GM23338 (cell line): Measurements from ENCODE around the gene DTNBP1. TPM values are rescaled to one million over a fixed set of nuclear protein-coding genes. Genes with fewer than 3 reads are reported as not detected.

Experiments used
- ATAC-seq: fragments of 200-7000 bp; cut with Tn5 transposase; 3 replicates; pipeline ENCODE4 v1.9.1; 2020
- DNase-seq: peaks from one replicate; pipeline ENCODE4 v3.0.0-alpha.2; 2015; ENCODE audit warnings: low spot score
- H2AFZ ChIP-seq: fragments of 200-600 bp; sonication (generic); 2 replicates; pipeline ENCODE4 v1.8.0; 2016; ENCODE audit warnings: antibody characterized with exemption, mild to moderate bottlenecking, moderate library complexity
- H3F3A ChIP-seq: fragments of 200-600 bp; sonication (generic); replicated peaks from 2 replicates; pipeline ENCODE4 v1.8.0; 2017; ENCODE audit warnings: antibody characterized with exemption, mixed run types, low read depth
- H3K27ac ChIP-seq: fragments of 200-600 bp; sonication (generic); 2 replicates; pipeline ENCODE4 v1.6.1; 2016; ENCODE audit warnings: low read depth
- H3K27me3 ChIP-seq: fragments of 200-600 bp; sonication (generic); 2 replicates; pipeline ENCODE4 v1.8.0; 2016; ENCODE audit warnings: mild to moderate bottlenecking, mixed run types, moderate library complexity; ENCODE audit not compliant: insufficient read depth
- H3K36me3 ChIP-seq: fragments of 200-600 bp; sonication (generic); 2 replicates; pipeline ENCODE4 v1.8.0; 2016; ENCODE audit warnings: mild to moderate bottlenecking; ENCODE audit not compliant: insufficient read depth
- H3K4me1 ChIP-seq: fragments of 200-600 bp; sonication (generic); 2 replicates; pipeline ENCODE4 v1.8.0; 2016; ENCODE audit warnings: mild to moderate bottlenecking, moderate library complexity; ENCODE audit not compliant: insufficient read depth
- H3K4me2 ChIP-seq: fragments of 200-600 bp; sonication (generic); 2 replicates; pipeline ENCODE4 v1.7.1; 2017; ENCODE audit warnings: mixed run types
- H3K4me3 ChIP-seq: fragments of 200-600 bp; sonication (generic); 2 replicates; pipeline ENCODE4 v1.6.1; 2016; ENCODE audit warnings: mixed run types
- H3K79me2 ChIP-seq: fragments of 200-600 bp; sonication (generic); replicated peaks from 2 replicates; pipeline ENCODE4 v1.8.0; 2017; ENCODE audit warnings: mild to moderate bottlenecking; ENCODE audit not compliant: insufficient read depth
- H3K9me2 ChIP-seq: fragments of 200-600 bp; sonication (generic); 2 replicates; pipeline ENCODE4 v1.8.0; 2017; ENCODE audit not compliant: insufficient read depth
- H4K20me1 ChIP-seq: fragments of 200-600 bp; sonication (generic); replicated peaks from 2 replicates; pipeline ENCODE4 v1.8.0; 2017; ENCODE audit warnings: mild to moderate bottlenecking; ENCODE audit not compliant: insufficient read depth
- H3K27ac Mint-ChIP-seq: 2 replicates; pipeline ENCODE4 v1.8.0; 2020; ENCODE audit warnings: inconsistent platforms, mild to moderate bottlenecking, moderate library complexity, mixed read lengths
- H3K27me3 Mint-ChIP-seq: 3 replicates; pipeline ENCODE4 v1.8.0; 2022; ENCODE audit warnings: low read depth, mild to moderate bottlenecking, moderate library complexity, mixed read lengths, inconsistent platforms; ENCODE audit not compliant: insufficient read depth, poor library complexity
- H3K36me3 Mint-ChIP-seq: 3 replicates; pipeline ENCODE4 v1.8.0; 2021; ENCODE audit warnings: low read depth, mild to moderate bottlenecking, inconsistent platforms, moderate library complexity, mixed read lengths
- H3K4me1 Mint-ChIP-seq: 3 replicates; pipeline ENCODE4 v1.8.0; 2020; ENCODE audit warnings: mild to moderate bottlenecking, inconsistent platforms, mixed read lengths
- H3K4me3 Mint-ChIP-seq: 3 replicates; pipeline ENCODE4 v1.8.0; 2021; ENCODE audit warnings: moderate library complexity, mild to moderate bottlenecking, inconsistent platforms, mixed read lengths
- H3K9me3 Mint-ChIP-seq: 3 replicates; pipeline ENCODE4 v1.8.0; 2020; ENCODE audit warnings: moderate library complexity, mild to moderate bottlenecking, inconsistent platforms, mixed read lengths
- CREB1 ChIP-seq: fragments of 250-450 bp; sonication (Bioruptor Pico); IDR thresholded peaks from 2 replicates; pipeline ENCODE4 v1.5.0; 2020; ENCODE audit warnings: low read depth, mild to moderate bottlenecking, moderate library complexity
- EZH2 ChIP-seq: fragments of 200-600 bp; sonication (generic); IDR thresholded peaks from one replicate; pipeline ENCODE4 v1.8.0; 2017; ENCODE audit warnings: antibody characterized with exemption, mild to moderate bottlenecking, low read depth; ENCODE audit not compliant: unreplicated experiment
- EZH2phosphoT487 ChIP-seq: fragments of 200-600 bp; sonication (generic); IDR thresholded peaks from one replicate; pipeline ENCODE4 v1.8.1; 2018; ENCODE audit warnings: antibody characterized with exemption; ENCODE audit not compliant: unreplicated experiment
- JUNB ChIP-seq: IDR thresholded peaks from one replicate; pipeline ENCODE4 v1.6.1; 2016; ENCODE audit warnings: antibody characterized with exemption; ENCODE audit not compliant: unreplicated experiment
- NANOG ChIP-seq: IDR thresholded peaks from 2 replicates; pipeline ENCODE4 v1.6.1; 2016; ENCODE audit warnings: antibody characterized with exemption, borderline replicate concordance
- POLR2AphosphoS5 ChIP-seq: IDR thresholded peaks from 2 replicates; pipeline ENCODE4 v1.6.1; 2016; ENCODE audit warnings: antibody characterized with exemption, low read depth
- STAT1 ChIP-seq: IDR thresholded peaks from one replicate; pipeline ENCODE4 v1.6.1; 2016; ENCODE audit warnings: antibody characterized with exemption; ENCODE audit not compliant: unreplicated experiment
- ZNF114 ChIP-seq: fragments of 250-450 bp; sonication (Bioruptor Pico); IDR thresholded peaks from 2 replicates; pipeline ENCODE4 v1.5.0; 2020; ENCODE audit warnings: mild to moderate bottlenecking, moderate library complexity
- ZNF331 ChIP-seq: fragments of 250-450 bp; sonication (Bioruptor Pico); IDR thresholded peaks from 2 replicates; pipeline ENCODE4 v1.5.0; 2020; ENCODE audit warnings: low read depth, mild to moderate bottlenecking, moderate library complexity
- ZNF462 ChIP-seq: fragments of 250-450 bp; sonication (Bioruptor Pico); IDR thresholded peaks from 2 replicates; pipeline ENCODE4 v1.5.0; 2020; ENCODE audit warnings: mild to moderate bottlenecking, moderate library complexity
- polyA plus RNA-seq: library from polyadenylated mRNA; unstranded; fragments of >200 nt; fragmentation: Nextera tagmentation; extraction: Ambion mirVana; gene quantifications from 2 replicates; pipeline ENCODE4 v1.2.1, GENCODE V29; 2016
- total RNA-seq: library from RNA; depleted of rRNA; stranded (reverse); fragments of >200 nt; shearing (Covaris generic); gene quantifications from 2 replicates; pipeline ENCODE4 v1.2.3, GENCODE V29; 2014
- TF ChIP-seq, protein P1 (sequence below): IDR thresholded peaks from one replicate; pipeline ENCODE4 v1.6.1; 2018; ENCODE audit warnings: antibody characterized with exemption; ENCODE audit not compliant: unreplicated experiment
- TF ChIP-seq, protein P2 (sequence below), 2 experiments: fragments of 200-600 bp in 1 of 2; sonication (generic) in 1 of 2; conservative IDR thresholded peaks; 2 replicates each; pipeline versions ENCODE4 v1.5.1 to v1.6.1; 2016 to 2017; ENCODE audit warnings: antibody characterized with exemption in 2 of 2, low read depth in 2 of 2, mild to moderate bottlenecking in 2 of 2, moderate library complexity in 1 of 2
- TF ChIP-seq, protein P3 (sequence below): IDR thresholded peaks from 2 replicates; pipeline ENCODE4 v1.6.1; 2016; ENCODE audit warnings: antibody characterized with exemption

The DTNBP1 gene
- total and polyA plus RNA-seq, 2 experiments from 2014 or later = 12.1 to 20.1 TPM

DNA sequence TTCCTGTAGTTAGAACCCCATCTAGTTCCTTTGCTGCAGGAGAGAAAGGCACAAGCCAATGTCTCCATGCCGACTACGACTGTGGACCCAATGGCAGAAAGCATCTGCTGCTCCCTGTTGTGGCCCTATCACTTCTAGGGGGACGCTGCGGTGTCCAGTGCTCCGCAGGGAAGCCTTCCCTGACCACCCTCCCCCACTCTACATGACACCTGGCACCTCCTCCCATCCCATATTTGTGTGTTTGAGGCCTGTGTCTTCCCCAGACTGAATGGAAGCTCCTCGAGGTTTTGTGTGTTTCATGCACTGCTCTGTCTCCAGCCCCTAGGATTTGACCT, 159.5 kb downstream of the DTNBP1 start:
- Histone ChIP-seq H4K20me1 (peaks cover 72% of the 10 kb centered on the region), H3K4me1 (peaks cover 14% of the 10 kb centered on the region), H3F3A (peaks cover 51% of the 10 kb centered on the region), H3K4me2 (no peak overlapping the region), H3K27ac (peak overlapping the region; percentile 72; the same call in 1 of the 2 replicates), H3K9me2 (no peaks in the 10 kb centered on the region), H3K36me3 (peaks cover 66% of the 10 kb centered on the region), H3K27me3 (no peaks in the 10 kb centered on the region), H3K79me2 (peaks cover 99% of the 10 kb centered on the region), H3K4me3 (no peak overlapping the region), H2AFZ (no peak overlapping the region)
- H3K27me3 Mint-ChIP-seq = peaks cover 67% of the 10 kb centered on the region
- no peak overlapping the region for H3K4me3 Mint-ChIP-seq
- ATAC-seq (no peak), DNase-seq (no peak)
- H3K9me3 Mint-ChIP-seq = 0 out of 3 replicates have a peak, but pooled peaks cover 5% of the 10 kb centered on the region
- TF ChIP-seq POLR2AphosphoS5 (no peak), ZNF462 (no peak), NANOG (no peak), ZNF114 (CRISPR knock-in tag) (no peak), ZNF331 (no peak), STAT1 (no peak), CREB1 (CRISPR knock-in tag) (no peak), EZH2phosphoT487 (no peak), EZH2 (no peak), JUNB (no peak)
- TF ChIP-seq, protein P1, sequence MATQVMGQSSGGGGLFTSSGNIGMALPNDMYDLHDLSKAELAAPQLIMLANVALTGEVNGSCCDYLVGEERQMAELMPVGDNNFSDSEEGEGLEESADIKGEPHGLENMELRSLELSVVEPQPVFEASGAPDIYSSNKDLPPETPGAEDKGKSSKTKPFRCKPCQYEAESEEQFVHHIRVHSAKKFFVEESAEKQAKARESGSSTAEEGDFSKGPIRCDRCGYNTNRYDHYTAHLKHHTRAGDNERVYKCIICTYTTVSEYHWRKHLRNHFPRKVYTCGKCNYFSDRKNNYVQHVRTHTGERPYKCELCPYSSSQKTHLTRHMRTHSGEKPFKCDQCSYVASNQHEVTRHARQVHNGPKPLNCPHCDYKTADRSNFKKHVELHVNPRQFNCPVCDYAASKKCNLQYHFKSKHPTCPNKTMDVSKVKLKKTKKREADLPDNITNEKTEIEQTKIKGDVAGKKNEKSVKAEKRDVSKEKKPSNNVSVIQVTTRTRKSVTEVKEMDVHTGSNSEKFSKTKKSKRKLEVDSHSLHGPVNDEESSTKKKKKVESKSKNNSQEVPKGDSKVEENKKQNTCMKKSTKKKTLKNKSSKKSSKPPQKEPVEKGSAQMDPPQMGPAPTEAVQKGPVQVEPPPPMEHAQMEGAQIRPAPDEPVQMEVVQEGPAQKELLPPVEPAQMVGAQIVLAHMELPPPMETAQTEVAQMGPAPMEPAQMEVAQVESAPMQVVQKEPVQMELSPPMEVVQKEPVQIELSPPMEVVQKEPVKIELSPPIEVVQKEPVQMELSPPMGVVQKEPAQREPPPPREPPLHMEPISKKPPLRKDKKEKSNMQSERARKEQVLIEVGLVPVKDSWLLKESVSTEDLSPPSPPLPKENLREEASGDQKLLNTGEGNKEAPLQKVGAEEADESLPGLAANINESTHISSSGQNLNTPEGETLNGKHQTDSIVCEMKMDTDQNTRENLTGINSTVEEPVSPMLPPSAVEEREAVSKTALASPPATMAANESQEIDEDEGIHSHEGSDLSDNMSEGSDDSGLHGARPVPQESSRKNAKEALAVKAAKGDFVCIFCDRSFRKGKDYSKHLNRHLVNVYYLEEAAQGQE = no peak
- TF ChIP-seq, protein P2, sequence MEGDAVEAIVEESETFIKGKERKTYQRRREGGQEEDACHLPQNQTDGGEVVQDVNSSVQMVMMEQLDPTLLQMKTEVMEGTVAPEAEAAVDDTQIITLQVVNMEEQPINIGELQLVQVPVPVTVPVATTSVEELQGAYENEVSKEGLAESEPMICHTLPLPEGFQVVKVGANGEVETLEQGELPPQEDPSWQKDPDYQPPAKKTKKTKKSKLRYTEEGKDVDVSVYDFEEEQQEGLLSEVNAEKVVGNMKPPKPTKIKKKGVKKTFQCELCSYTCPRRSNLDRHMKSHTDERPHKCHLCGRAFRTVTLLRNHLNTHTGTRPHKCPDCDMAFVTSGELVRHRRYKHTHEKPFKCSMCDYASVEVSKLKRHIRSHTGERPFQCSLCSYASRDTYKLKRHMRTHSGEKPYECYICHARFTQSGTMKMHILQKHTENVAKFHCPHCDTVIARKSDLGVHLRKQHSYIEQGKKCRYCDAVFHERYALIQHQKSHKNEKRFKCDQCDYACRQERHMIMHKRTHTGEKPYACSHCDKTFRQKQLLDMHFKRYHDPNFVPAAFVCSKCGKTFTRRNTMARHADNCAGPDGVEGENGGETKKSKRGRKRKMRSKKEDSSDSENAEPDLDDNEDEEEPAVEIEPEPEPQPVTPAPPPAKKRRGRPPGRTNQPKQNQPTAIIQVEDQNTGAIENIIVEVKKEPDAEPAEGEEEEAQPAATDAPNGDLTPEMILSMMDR (conservative IDR thresholded peaks at IDR 0.05; ENCODE audit: low read depth in 2 of 2) = no peak
- TF ChIP-seq, protein P3, sequence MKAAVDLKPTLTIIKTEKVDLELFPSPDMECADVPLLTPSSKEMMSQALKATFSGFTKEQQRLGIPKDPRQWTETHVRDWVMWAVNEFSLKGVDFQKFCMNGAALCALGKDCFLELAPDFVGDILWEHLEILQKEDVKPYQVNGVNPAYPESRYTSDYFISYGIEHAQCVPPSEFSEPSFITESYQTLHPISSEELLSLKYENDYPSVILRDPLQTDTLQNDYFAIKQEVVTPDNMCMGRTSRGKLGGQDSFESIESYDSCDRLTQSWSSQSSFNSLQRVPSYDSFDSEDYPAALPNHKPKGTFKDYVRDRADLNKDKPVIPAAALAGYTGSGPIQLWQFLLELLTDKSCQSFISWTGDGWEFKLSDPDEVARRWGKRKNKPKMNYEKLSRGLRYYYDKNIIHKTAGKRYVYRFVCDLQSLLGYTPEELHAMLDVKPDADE = no peak
- H3K4me1 Mint-ChIP-seq = peaks cover 53% of the 10 kb centered on the region
- H3K27ac Mint-ChIP-seq = peak overlapping the region; percentile 90
- H3K36me3 Mint-ChIP-seq = peaks cover 98% of the 10 kb centered on the region
